RPMI8226 (cell line): ENCODE data around the gene SEC22C.
"Not testable (repeated sequence)": the region's sequence is repeated elsewhere in the genome, so short reads cannot be mapped to it uniquely, and the experiment has no call there.

ENCODE experiments used
- DNase-seq: peaks from one replicate; pipeline ENCODE4 v3.0.0-alpha.2; 2015

Gene SEC22C

DNA sequence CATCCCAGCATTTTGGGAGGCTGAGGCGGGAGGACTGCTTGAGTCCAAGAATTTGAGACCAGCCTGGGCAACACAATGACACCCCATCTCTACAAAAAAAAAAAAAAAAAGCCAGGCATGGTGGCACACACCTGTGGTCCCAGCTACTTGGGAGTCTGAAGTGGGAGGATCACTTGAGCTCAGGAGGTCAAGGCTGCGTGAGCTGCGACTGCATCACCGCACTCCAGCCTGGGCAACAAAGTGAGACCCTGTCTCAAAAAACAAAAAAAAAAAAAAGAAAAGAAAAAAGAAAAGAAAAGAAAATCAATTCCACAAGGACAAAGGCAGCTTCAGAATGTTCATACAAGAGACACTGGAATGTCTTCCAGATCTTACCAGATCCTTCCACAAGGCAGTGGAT, 2.4 kb downstream of the SEC22C start:
- DNase-seq: not testable (repeated sequence)

DNA sequence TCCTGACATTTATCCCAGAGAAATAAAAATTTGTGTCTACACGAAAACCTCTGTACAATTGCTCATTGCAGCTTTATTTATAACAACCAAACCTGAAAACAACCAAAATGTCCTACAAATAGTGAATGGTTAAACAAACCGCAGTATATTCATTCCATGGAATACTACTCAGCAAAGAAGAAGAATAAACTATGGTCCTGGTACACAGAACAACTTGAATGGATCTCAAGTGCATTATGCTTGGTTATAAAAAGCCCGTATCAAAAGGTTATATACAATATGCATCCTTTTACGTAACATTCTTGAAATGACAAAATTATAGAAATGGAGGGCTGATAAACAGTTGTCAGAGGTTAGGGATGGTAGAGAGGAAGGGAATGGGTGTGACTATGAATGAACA, 3.7 kb downstream of the SEC22C start:
- no peak for DNase-seq

- DNase-seq: no peak
Observed at GRCh38 chr3:42575137-42575741, 6.5 kb downstream of the SEC22C start.

DNA sequence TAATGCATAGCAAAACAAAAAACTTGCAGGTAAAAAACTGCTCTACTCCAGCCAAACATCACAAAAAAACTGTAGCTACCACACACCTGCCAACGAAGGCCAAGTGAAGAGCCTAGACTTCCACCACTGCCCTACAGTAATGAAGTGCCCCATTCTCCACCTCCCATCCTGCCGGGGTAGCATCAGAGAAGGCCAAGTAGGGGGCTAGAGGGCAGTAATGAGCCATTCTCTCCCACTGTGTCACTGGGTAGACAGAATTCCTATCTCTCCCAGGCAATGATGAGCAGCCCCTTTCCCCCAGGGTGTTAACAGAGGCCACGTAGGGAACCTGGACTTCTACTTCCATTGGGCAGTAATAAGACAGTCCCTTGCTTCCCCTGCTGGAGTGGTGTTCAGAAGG, 9.5 kb downstream of the SEC22C start:
- peak; percentile 47 for DNase-seq

DNA sequence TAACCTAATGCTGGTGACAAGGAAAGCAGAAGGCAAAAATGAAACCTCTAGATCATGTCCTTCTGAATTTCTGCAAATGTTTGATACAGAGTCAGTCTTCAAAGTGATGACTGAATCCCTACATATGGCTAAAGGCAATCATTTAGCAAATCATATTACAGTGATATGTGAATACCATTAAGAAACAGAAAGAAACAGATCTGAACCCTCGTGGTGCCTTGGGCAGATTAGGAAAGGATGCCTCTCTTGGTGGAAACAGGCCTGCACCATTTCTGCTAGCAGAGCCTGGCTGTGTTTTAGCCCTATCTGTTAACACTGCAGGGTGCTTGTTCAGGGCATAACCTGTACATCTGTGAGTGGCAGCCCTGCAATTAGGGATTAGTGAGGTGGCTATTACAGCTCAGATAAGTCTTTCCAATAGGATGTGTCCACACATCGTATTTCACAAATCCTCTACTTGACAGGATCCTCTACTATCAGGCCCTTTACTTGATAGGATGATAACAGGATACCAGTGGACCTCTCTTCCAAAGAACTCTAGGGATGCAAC, 12.1 kb downstream of the SEC22C start:
- DNase-seq: no peak

- DNase-seq: no peak
Observed at GRCh38 chr3:42562047-42562907, 19.5 kb downstream of the SEC22C start.

GRCh38 chr3:42557854-42558253, 23.9 kb downstream of the SEC22C start:
- peak; percentile 35 for DNase-seq

DNA sequence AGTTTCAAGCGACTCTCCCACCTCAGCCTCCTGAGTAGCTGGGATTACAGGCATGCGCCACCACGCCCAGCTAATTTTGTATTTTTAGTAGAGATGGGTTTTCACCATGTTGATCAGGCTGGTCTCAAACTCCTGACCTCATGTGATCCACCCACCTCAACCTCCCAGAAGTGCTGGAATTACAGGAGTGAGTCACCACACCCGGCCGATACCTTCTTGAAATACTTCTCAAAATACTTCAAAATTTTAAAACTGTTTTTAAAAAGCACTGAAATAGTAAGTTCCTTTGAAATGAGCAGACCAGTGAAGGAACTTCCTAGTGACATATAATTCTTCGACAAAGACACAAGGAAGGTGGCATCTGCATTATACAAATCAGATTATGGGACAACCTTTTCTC, 24.9 kb downstream of the SEC22C start:
- not testable (repeated sequence) for DNase-seq

DNA sequence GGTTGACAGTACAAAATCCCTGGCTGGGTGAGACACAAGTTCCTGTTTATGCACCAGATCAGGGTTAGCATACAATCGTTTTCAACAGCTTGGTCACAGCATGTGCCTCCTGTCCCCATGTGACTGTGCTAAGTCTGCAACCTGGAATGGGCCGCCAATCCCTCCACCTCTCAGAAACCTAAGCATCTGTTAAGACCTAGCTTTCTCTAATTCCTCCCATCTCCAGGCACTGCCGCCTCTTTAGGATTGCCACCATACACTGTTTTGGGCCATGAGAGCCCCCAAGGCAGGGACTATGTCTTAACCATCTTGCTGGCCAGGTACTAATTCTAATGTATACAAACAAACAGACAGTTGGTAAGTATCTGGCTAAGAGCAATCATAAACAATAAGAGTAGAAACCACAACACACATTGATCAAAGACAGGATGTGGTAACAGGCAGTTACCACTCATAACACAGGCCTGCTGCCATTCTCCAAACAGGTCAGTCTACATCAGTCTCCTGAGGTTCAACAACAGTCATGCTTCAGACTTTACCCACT, 25.6 kb downstream of the SEC22C start:
- DNase-seq: no peak

DNA sequence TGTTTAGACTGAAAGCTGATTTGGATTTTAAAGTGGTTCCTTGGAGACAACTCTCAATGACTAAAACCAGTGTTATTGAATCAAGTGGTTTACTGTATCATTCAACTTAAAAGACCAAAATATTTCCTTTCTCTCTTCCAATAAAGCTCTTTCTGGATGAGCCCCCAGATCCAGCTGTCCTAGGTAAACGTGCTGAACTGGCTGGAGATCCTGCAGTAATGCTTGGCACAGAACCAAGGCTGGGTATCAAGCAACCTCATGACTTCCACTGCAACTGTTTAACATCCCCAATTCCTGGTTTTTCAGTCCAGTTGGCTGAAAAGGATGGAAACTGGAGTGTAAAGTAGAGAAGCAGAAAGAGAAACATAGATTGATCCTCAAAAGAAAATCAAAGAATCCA, 28.9 kb downstream of the SEC22C start:
- no peak for DNase-seq

DNA sequence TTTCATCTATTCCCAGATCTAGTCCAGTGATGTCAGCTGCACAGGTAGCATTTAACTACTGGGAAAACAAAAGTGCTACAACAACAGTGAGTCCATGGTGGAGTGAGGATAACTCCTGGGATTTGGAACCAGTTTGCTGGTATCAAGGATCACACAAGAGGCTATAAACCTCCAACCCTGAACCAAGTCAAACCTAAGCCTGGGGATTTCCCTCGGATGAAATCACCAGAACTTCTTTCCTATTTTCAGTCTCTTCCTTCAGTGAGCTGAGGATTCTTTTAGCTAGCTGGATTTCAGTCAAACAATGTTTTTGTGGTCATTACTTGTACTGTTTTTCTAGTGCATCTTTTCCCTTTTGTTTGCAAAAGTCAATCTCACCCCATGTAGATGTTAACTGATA, 31.5 kb downstream of the SEC22C start:
- DNase-seq: no peak

- DNase-seq: no peak
Observed at GRCh38 chr3:42549131-42549530, 32.6 kb downstream of the SEC22C start.

DNA sequence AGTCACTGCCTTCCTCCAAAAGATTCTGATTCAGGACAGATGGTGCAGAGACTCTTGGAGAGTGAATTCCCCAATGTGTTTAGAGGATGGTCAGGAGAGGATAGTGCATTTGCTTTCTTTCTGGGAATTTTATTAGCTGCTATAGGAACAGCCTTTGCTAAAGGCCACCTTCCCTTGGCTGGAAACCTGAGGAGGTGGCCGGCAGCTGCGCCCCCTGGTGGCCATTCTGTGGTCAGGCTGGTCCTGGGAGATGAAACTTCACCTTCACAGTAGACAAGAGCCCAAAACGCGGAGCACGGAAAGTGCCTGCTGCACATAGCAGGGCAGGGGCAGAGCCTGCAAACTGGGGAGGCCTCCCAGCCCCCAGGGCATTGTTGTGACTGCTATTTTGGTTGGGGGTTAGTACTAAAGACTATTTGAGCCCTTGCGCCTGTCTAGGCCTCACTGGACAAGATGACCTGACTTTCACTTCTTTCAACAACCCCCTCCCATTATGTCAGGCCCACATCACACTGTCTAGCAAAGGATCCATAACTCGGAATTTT, 34.3 kb downstream of the SEC22C start:
- peak; percentile 73 for DNase-seq

DNA sequence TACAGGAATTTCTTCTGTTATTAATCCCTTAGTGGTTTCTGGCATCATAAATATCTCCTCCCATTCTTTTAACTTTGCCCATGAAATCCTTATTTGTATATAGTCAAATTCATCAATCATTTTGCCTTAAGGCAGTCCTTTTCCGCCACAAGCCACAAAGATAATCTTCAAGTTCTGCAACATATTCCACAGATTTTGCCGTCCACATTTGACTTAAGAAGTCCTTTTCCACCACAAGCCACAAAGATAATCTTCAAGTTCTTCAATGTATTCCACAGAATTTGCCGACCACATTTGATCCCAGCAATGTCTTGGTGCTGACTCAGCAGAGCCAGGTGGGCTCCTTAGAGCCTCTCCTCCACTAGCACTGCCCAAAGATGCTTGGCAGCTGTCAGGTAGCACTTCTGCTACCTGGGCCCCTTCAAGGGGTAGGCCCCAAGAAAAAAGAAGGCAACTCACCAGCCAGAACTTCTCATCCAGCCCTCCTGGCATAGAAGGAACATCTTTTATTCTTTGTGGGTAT, 35.0 kb downstream of the SEC22C start:
- no peak for DNase-seq

DNA sequence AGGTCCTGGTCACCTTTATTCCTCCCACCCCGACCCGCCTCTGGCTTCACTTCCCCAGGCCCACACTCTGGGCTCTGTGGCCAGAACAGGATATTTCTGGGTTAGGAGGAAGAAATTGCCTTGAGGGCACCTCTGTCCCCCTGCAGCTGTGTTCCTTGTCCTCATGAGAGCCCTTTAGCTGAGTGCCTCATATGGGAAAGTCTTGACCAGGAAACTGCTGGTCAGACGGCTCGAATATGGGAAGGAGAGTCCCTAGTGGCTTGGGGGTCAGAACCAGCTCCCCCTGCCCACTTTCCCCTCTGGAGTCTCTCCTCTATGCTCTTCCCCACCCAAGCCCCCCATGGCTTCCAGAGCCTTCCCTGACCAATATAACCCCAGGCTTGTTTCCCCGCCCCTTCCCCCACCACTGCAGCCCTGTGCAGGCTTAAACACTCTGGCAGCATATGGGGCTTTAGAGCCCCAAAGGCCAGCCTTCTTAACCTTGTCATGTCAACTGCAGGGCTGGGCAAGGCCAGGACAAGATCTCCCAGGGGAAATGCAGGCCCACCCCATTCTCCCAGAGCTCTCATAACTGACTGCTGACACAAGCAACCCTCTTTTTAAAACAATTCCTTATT, 36.4 kb downstream of the SEC22C start:
- DNase-seq: no peak

GRCh38 chr3:42544492-42545283, 37.1 kb downstream of the SEC22C start:
- no peak for DNase-seq

DNA sequence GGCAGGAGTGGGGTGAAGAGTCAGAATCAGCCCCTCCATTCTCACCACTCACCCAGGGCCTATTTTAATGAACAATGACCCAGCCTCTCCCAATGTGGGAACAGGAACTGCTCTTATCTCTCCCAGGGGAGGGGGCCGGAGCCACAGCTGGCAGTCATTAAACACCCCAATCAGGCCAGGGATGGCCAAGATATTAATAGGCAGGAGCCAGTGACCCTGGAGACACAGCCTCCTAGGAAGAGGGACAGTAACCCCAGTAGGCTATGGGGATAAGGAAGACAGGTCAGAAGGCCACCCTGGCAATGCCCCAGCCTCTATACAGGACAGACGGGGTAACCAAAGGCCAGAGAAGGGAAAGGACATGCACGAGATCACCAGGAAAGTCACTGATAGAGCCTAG, 40.7 kb downstream of the SEC22C start:
- DNase-seq: no peak

DNA sequence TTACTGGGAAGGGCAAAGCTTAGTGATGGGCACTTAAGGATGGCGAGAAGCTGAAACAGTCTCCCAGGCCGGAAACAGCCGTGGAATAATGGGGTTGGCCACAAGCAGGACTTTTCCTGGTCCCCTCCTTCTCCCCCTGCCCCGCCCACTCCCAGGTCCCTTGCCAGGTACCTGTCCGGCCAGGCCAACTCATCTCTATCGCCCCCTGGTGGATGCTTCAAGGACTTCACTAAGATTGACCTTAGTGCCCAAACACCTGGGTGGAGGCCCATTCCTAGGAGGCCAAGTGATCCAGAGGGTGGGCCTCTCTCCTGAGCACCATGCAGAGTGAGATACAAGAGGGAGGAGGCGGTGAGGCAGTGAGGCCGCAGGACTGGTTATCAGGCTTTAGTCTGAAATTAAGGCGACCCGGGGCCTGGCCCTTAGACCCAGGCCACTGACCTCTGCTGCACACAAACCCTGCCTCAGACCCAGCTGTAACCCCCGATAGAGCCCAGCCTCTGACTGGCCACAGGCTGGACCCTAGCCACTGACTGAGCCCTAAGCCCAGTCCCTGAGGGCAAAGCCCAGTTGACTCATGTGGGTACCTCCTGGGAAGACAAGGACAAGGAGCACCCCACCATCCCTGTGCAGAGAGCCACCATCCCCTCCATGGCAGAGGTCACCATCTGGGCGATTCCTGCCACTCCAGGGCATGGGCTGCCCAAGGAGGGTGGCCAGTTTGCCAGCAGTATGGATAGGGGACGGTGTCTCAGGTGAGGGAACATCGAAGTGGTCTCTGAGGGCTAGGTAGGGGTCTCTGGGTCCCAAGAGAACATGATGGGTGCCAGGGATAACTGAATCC, 41.7 kb downstream of the SEC22C start:
- DNase-seq: peak; percentile 76

DNA sequence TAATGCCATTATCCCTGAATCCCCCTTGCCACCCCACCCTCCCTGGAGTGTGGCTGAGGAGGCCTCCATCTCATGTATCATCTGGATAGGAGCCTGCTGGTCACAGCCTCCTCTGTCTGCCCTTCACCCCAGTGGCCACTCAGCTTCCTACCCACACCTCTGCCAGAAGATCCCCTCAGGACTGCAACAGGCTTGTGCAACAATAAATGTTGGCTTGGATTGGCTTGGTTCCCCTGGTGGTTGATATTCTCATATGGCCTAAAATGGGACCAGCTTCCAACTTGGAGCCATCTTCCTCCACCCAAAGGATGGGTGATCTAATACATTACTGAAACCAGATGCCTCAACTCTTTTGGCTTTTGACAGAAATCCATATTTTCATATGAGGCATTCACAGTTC, 44.4 kb downstream of the SEC22C start:
- no peak for DNase-seq

GRCh38 chr3:42535981-42536784, 45.6 kb downstream of the SEC22C start:
- DNase-seq: peak; percentile 59
